Smooth muscle cell (in vitro differentiated cells): ENCODE measurements around the gene NVL. TPM values are rescaled to one million over a fixed set of nuclear protein-coding genes. Genes with fewer than 3 reads are reported as not detected.
"Not testable (repeated sequence)": the region's sequence is repeated elsewhere in the genome, so short reads cannot be mapped to it uniquely, and the experiment has no call there.

ENCODE experiments used
- DNase-seq: peaks from one replicate; lab custom pipeline; 2025; ENCODE audit not compliant: unreplicated experiment; lab: John Stamatoyannopoulos, UW
- H2AFZ ChIP-seq: fragments of 200-600 bp; sonication (generic); 2 replicates; pipeline ENCODE4 v1.6.0; 2016; ENCODE audit warnings: antibody characterized with exemption, low read depth, mild to moderate bottlenecking
- H3F3A ChIP-seq: fragments of 200-600 bp; sonication (generic); 2 replicates; pipeline ENCODE4 v1.6.0; 2017; ENCODE audit warnings: antibody characterized with exemption, low read depth
- H3K27ac ChIP-seq: fragments of 200-600 bp; sonication (generic); 2 replicates; pipeline ENCODE4 v1.5.1; 2016; ENCODE audit warnings: low read depth, mild to moderate bottlenecking
- H3K27me3 ChIP-seq: fragments of 200-600 bp; sonication (generic); 2 replicates; pipeline ENCODE4 v1.6.1; 2016; ENCODE audit warnings: low read depth, mild to moderate bottlenecking
- H3K36me3 ChIP-seq: fragments of 200-600 bp; sonication (generic); 2 replicates; pipeline ENCODE4 v1.5.1; 2016; ENCODE audit warnings: low read depth
- H3K4me1 ChIP-seq: fragments of 200-600 bp; sonication (generic); 2 replicates; pipeline ENCODE4 v1.5.1; 2016; ENCODE audit warnings: low read depth
- H3K4me2 ChIP-seq: fragments of 200-600 bp; sonication (generic); 2 replicates; pipeline ENCODE4 v1.6.0; 2016; ENCODE audit warnings: mild to moderate bottlenecking
- H3K4me3 ChIP-seq: fragments of 200-600 bp; sonication (generic); 2 replicates; pipeline ENCODE4 v1.5.1; 2016; ENCODE audit warnings: mild to moderate bottlenecking
- H3K79me2 ChIP-seq: fragments of 200-600 bp; sonication (generic); 2 replicates; pipeline ENCODE4 v1.6.0; 2016; ENCODE audit warnings: low read depth, mild to moderate bottlenecking
- H3K9ac ChIP-seq: fragments of 200-600 bp; sonication (generic); 2 replicates; pipeline ENCODE4 v1.6.0; 2016; ENCODE audit warnings: low read depth
- H3K9me3 ChIP-seq: fragments of 200-600 bp; sonication (generic); replicated peaks from 2 replicates; pipeline ENCODE4 v1.5.1; 2016; ENCODE audit warnings: low read depth
- H4K20me1 ChIP-seq: fragments of 200-600 bp; sonication (generic); 2 replicates; pipeline ENCODE4 v1.6.0; 2016; ENCODE audit warnings: low read depth
- WGBS: methylation state at CpG from one replicate; pipeline ENCODE4 v1.1.7; 2016; ENCODE audit warnings: low lambda C conversion rate; 5-methylcytosine and 5-hydroxymethylcytosine counted together
- polyA plus RNA-seq: library from polyadenylated mRNA; unstranded; fragments of >200 nt; fragmentation: Nextera tagmentation; extraction: Ambion mirVana; gene quantifications from 2 replicates; pipeline ENCODE4 v1.2.1, GENCODE V29; 2016
- total RNA-seq: library from RNA; depleted of rRNA; stranded (reverse); fragments of >200 nt; gene quantifications from 2 replicates; pipeline ENCODE4 v1.2.3, GENCODE V29; 2014
- TF ChIP-seq, protein P1 (sequence below): fragments of 200-600 bp; sonication (generic); IDR thresholded peaks from 2 replicates; pipeline ENCODE4 v1.5.1; 2017; ENCODE audit warnings: borderline replicate concordance, mild to moderate bottlenecking, antibody characterized with exemption; ENCODE audit not compliant: insufficient read depth, poor library complexity, severe bottlenecking

The NVL gene
- total and polyA plus RNA-seq, 2 experiments from 2014 or later, result 17.3 to 35.4 TPM

GRCh38 chr1:224321706-224322105, 8.3 kb downstream of the NVL start:
- no peak overlapping the region for H2AFZ ChIP-seq
- TF ChIP-seq, protein P1, sequence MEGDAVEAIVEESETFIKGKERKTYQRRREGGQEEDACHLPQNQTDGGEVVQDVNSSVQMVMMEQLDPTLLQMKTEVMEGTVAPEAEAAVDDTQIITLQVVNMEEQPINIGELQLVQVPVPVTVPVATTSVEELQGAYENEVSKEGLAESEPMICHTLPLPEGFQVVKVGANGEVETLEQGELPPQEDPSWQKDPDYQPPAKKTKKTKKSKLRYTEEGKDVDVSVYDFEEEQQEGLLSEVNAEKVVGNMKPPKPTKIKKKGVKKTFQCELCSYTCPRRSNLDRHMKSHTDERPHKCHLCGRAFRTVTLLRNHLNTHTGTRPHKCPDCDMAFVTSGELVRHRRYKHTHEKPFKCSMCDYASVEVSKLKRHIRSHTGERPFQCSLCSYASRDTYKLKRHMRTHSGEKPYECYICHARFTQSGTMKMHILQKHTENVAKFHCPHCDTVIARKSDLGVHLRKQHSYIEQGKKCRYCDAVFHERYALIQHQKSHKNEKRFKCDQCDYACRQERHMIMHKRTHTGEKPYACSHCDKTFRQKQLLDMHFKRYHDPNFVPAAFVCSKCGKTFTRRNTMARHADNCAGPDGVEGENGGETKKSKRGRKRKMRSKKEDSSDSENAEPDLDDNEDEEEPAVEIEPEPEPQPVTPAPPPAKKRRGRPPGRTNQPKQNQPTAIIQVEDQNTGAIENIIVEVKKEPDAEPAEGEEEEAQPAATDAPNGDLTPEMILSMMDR, result no peak
- peaks cover 20% of the 10 kb centered on the region for H4K20me1 ChIP-seq
- H3K27me3 ChIP-seq, result no peaks in the 10 kb centered on the region
- no peaks in the 10 kb centered on the region for H3F3A ChIP-seq
- WGBS, result 98% methylated on average over 2 of the region's 2 CpGs
- H3K79me2 ChIP-seq, result peaks cover 76% of the 10 kb centered on the region
- peaks cover 3% of the 10 kb centered on the region for H3K36me3 ChIP-seq
- H3K4me1 ChIP-seq, result no peaks in the 10 kb centered on the region
- no peak overlapping the region for H3K9ac ChIP-seq
- DNase-seq, result no peak
- H3K27ac ChIP-seq, result no peak overlapping the region
- H3K9me3 ChIP-seq, result no peaks in the 10 kb centered on the region
- H3K4me2 ChIP-seq, result no peak overlapping the region
- no peak overlapping the region for H3K4me3 ChIP-seq

GRCh38 chr1:224317383-224318045, 12.5 kb downstream of the NVL start:
- Histone ChIP-seq H3K9me3 (no peaks in the 10 kb centered on the region), H3K27me3 (no peaks in the 10 kb centered on the region), H4K20me1 (peaks cover 17% of the 10 kb centered on the region), H3K36me3 (peaks cover 3% of the 10 kb centered on the region), H3K27ac (no peak overlapping the region), H3K4me1 (no peaks in the 10 kb centered on the region), H2AFZ (no peak overlapping the region), H3F3A (no peaks in the 10 kb centered on the region), H3K4me3 (no peak overlapping the region), H3K4me2 (no peak overlapping the region), H3K9ac (no peak overlapping the region), H3K79me2 (peaks cover 45% of the 10 kb centered on the region)
- WGBS, result 94% methylated on average over 4 of the region's 4 CpGs
- DNase-seq, result no peak
- TF ChIP-seq, protein P1, result no peak

DNA sequence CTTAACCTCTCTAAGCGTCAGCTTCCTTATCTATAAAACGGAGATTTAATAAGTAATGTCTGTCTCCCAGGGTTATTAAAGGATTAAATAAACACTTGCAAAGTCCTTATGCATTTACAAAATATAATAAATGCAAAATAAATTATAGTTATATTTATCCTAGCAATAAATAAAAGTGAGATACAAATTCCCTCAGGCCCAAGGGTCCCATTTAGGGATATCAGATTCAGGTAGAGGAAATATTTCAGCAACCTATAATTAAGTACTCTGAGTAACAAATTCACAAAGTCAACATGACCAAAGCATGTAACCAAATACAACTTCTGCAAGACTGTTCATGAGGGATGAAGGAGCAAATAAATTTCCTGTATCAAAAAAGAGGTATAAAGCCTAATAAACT, 17.9 kb downstream of the NVL start:
- no peaks in the 10 kb centered on the region for H3K27me3 ChIP-seq
- TF ChIP-seq, protein P1, result no peak
- H3K4me2 ChIP-seq, result peak overlapping the region; percentile 52
- no peak overlapping the region for H2AFZ ChIP-seq
- peaks cover 10% of the 10 kb centered on the region for H4K20me1 ChIP-seq
- H3K27ac ChIP-seq, result peak overlapping the region; percentile 20
- WGBS, result 51% methylated on average over 2 of the region's 2 CpGs
- no peak for DNase-seq
- no peaks in the 10 kb centered on the region for H3K4me1 ChIP-seq
- no peak overlapping the region for H3K9ac ChIP-seq
- peaks cover 4% of the 10 kb centered on the region for H3K79me2 ChIP-seq
- H3K4me3 ChIP-seq, result no peak overlapping the region
- H3F3A ChIP-seq, result no peaks in the 10 kb centered on the region
- H3K36me3 ChIP-seq, result peaks cover 7% of the 10 kb centered on the region
- no peaks in the 10 kb centered on the region for H3K9me3 ChIP-seq

- not testable (repeated sequence) for H3K4me3 ChIP-seq, H4K20me1 ChIP-seq, H3K4me1 ChIP-seq, H3F3A ChIP-seq, H3K9me3 ChIP-seq, H3K36me3 ChIP-seq, H2AFZ ChIP-seq, H3K27me3 ChIP-seq, DNase-seq, H3K9ac ChIP-seq, H3K79me2 ChIP-seq
- peak overlapping the region; percentile 52 for H3K4me2 ChIP-seq
- 95% methylated on average over 1 of the region's 1 CpG for WGBS
- H3K27ac ChIP-seq, result peak overlapping the region; percentile 20
These were observed 18.5 kb downstream of the NVL start for GRCh38 chr1:224311503-224311902.
